ENCODE measurements around the gene PAFAH1B2.

Gene PAFAH1B2

GRCh38 chr11:117210620-117211019, 66.5 kb downstream of the PAFAH1B2 start:
- no peak for TF ChIP-seq CTCF (IDR thresholded peaks at IDR 0.05; ENCODE audit: low read depth, low read length)
- H3K4me3 ChIP-seq (ENCODE audit: low read depth, low read length), result no peak overlapping the region

GRCh38 chr11:117212697-117213355, 68.7 kb downstream of the PAFAH1B2 start:
- H3K4me3 ChIP-seq (ENCODE audit: low read depth, low read length), result no peak overlapping the region
- TF ChIP-seq CTCF (IDR thresholded peaks at IDR 0.05; ENCODE audit: low read depth, low read length), result no peak

- H3K4me3 ChIP-seq (ENCODE audit: low read depth, low read length), result no peak overlapping the region
- TF ChIP-seq CTCF (IDR thresholded peaks at IDR 0.05; ENCODE audit: low read depth, low read length), result no peak
These were observed 70.5 kb downstream of the PAFAH1B2 start for GRCh38 chr11:117214404-117215110.

GRCh38 chr11:117217141-117218084, 73.3 kb downstream of the PAFAH1B2 start:
- no peak overlapping the region for H3K4me3 ChIP-seq (ENCODE audit: low read depth, low read length)
- TF ChIP-seq CTCF (IDR thresholded peaks at IDR 0.05; ENCODE audit: low read depth, low read length), result no peak

GRCh38 chr11:117218133-117218915, 74.2 kb downstream of the PAFAH1B2 start:
- H3K4me3 ChIP-seq (ENCODE audit: low read depth, low read length), result 0 out of 2 replicates have a peak overlapping the region, but pooled peaks have one; percentile 0
- TF ChIP-seq CTCF (IDR thresholded peaks at IDR 0.05; ENCODE audit: low read depth, low read length), result no peak

- H3K4me3 ChIP-seq (ENCODE audit: low read depth, low read length), result no peak overlapping the region
- TF ChIP-seq CTCF (IDR thresholded peaks at IDR 0.05; ENCODE audit: low read depth, low read length), result no peak
These were observed 74.9 kb downstream of the PAFAH1B2 start for GRCh38 chr11:117219001-117219400.

All from WI38 (cell line).